Activated CD4-positive, alpha-beta T cell treated with anti-CD3 and anti-CD28 coated beads, Interleukin-2, amount 50 U/mL, for 48 hours (primary cell): ENCODE measurements around the gene PPARA.
A peak's percentile ranks its signal among the peaks of the same experiment; 100 is the strongest.
"Not testable (repeated sequence)": the region's sequence is repeated elsewhere in the genome, so short reads cannot be mapped to it uniquely, and the experiment has no call there.

ENCODE experiments used
- DNase-seq, 2 experiments: peaks; one replicate each; pipeline ENCODE4 v3.0.0-alpha.2; 2020

Gene PPARA

GRCh38 chr22:46178755-46179505, 28.6 kb downstream of the PPARA start:
- DNase-seq: no peak

- no peak for DNase-seq
These were observed 29.4 kb downstream of the PPARA start for GRCh38 chr22:46179748-46180147.

GRCh38 chr22:46180370-46181137, 30.2 kb downstream of the PPARA start:
- DNase-seq: no peak

GRCh38 chr22:46183733-46184132, 33.4 kb downstream of the PPARA start:
- no peak for DNase-seq

GRCh38 chr22:46185283-46185682, 35.0 kb downstream of the PPARA start:
- no peak for DNase-seq

GRCh38 chr22:46187862-46188261, 37.5 kb downstream of the PPARA start:
- DNase-seq: no peak

- DNase-seq: no peak
These were observed 42.1 kb downstream of the PPARA start for GRCh38 chr22:46192210-46192993.

- no peak for DNase-seq
These were observed 43.6 kb downstream of the PPARA start for GRCh38 chr22:46193898-46194310.

GRCh38 chr22:46195487-46196165, 45.3 kb downstream of the PPARA start:
- DNase-seq: no peak

- DNase-seq: no peak
These were observed 46.0 kb downstream of the PPARA start for GRCh38 chr22:46196278-46196677.

- DNase-seq: no peak
These were observed 47.9 kb downstream of the PPARA start for GRCh38 chr22:46198274-46198673.

- not testable (repeated sequence) for DNase-seq
These were observed 48.5 kb downstream of the PPARA start for GRCh38 chr22:46198806-46199205.

GRCh38 chr22:46201059-46201757, 50.9 kb downstream of the PPARA start:
- no peak for DNase-seq

- no peak for DNase-seq
These were observed 52.7 kb downstream of the PPARA start for GRCh38 chr22:46202897-46203600.

GRCh38 chr22:46203601-46203980, 53.3 kb downstream of the PPARA start:
- no peak for DNase-seq

GRCh38 chr22:46209262-46209661, 58.9 kb downstream of the PPARA start:
- no peak for DNase-seq

- DNase-seq: no peak
These were observed 61.9 kb downstream of the PPARA start for GRCh38 chr22:46212195-46212594.

- peak in 1 of 2 experiments; percentile 9 for DNase-seq
These were observed 62.7 kb downstream of the PPARA start for GRCh38 chr22:46213052-46213451.

GRCh38 chr22:46214149-46214548, 63.8 kb downstream of the PPARA start:
- no peak for DNase-seq

GRCh38 chr22:46214616-46215015, 64.3 kb downstream of the PPARA start:
- no peak for DNase-seq

- no peak for DNase-seq
These were observed 69.3 kb downstream of the PPARA start for GRCh38 chr22:46219636-46220035.

GRCh38 chr22:46220921-46221320, 70.6 kb downstream of the PPARA start:
- DNase-seq: peak in 1 of 2 experiments; percentile 10
